ENCODE data around the gene VASN. TPM values are rescaled to one million over a fixed set of nuclear protein-coding genes. Genes with fewer than 3 reads are reported as not detected.
"Not testable (repeated sequence)": the region's sequence is repeated elsewhere in the genome, so short reads cannot be mapped to it uniquely, and the experiment has no call there.

Gene VASN
- total and polyA plus RNA-seq, 5 donors from 2014 or later = 0.14 to 0.57 TPM; not detected in 3

- ATAC-seq (ENCODE audit: low read depth in 2 of 2) = no peak
- DNase-seq = no peak
- Mint-ChIP-seq H3K27ac (no peak overlapping the region), H3K36me3 (no peaks in the 10 kb centered on the region), H3K27me3 (no peaks in the 10 kb centered on the region), H3K4me1 (peaks cover 0 to 8% (median 2%) of the 10 kb centered on the region in 4 donors), H3K9me3 (no peaks in the 10 kb centered on the region), H3K4me3 (no peak overlapping the region)
- H3K9me3 ChIP-seq (ENCODE audit: control insufficient read depth in 2 of 2, low read length in 2 of 2) = no peaks in the 10 kb centered on the region
- no peaks in the 10 kb centered on the region for H3K27me3 ChIP-seq (ENCODE audit: control insufficient read depth, insufficient read depth, low read length)
- H3K27ac ChIP-seq (ENCODE audit: insufficient read depth, low read length, poor library complexity, severe bottlenecking) = no peak overlapping the region
- H3K4me3 ChIP-seq (ENCODE audit: low read depth, low read length) = no peak overlapping the region
- H3K36me3 ChIP-seq (ENCODE audit: control insufficient read depth, insufficient read depth, low read length) = peaks cover 14% of the 10 kb centered on the region
- no peaks in the 10 kb centered on the region for H3K4me1 ChIP-seq (ENCODE audit: control insufficient read depth, insufficient read depth, low read length, poor library complexity, severe bottlenecking)
Observed at GRCh38 chr16:4339909-4340308, 31.7 kb upstream of the VASN start.

- Mint-ChIP-seq H3K27ac (no peak overlapping the region), H3K4me3 (no peak overlapping the region), H3K36me3 (no peaks in the 10 kb centered on the region), H3K9me3 (no peaks in the 10 kb centered on the region), H3K4me1 (peaks cover 0 to 11% (median 4%) of the 10 kb centered on the region in 4 donors), H3K27me3 (no peaks in the 10 kb centered on the region)
- Histone ChIP-seq H3K9me3 (ENCODE audit: control insufficient read depth in 2 of 2, low read length in 2 of 2) (no peaks in the 10 kb centered on the region), H3K27ac (ENCODE audit: insufficient read depth, low read length, poor library complexity, severe bottlenecking) (no peak overlapping the region), H3K36me3 (ENCODE audit: control insufficient read depth, insufficient read depth, low read length) (peaks cover 14% of the 10 kb centered on the region), H3K4me3 (ENCODE audit: low read depth, low read length) (no peak overlapping the region), H3K4me1 (ENCODE audit: control insufficient read depth, insufficient read depth, low read length, poor library complexity, severe bottlenecking) (no peaks in the 10 kb centered on the region), H3K27me3 (ENCODE audit: control insufficient read depth, insufficient read depth, low read length) (no peaks in the 10 kb centered on the region)
- no peak for ATAC-seq (ENCODE audit: low read depth in 2 of 2)
- DNase-seq = no peak
Observed at GRCh38 chr16:4340443-4340842, 31.2 kb upstream of the VASN start.

GRCh38 chr16:4341250-4341649 lies 30.4 kb upstream of the VASN start:
- H3K4me1 Mint-ChIP-seq = peaks cover 0 to 15% (median 7%) of the 10 kb centered on the region in 4 donors
- H3K4me3 Mint-ChIP-seq = no peak overlapping the region
- Histone ChIP-seq H3K27me3 (ENCODE audit: control insufficient read depth, insufficient read depth, low read length) (no peaks in the 10 kb centered on the region), H3K4me3 (ENCODE audit: low read depth, low read length) (no peak overlapping the region), H3K9me3 (ENCODE audit: control insufficient read depth in 2 of 2, low read length in 2 of 2) (no peaks in the 10 kb centered on the region), H3K27ac (ENCODE audit: insufficient read depth, low read length, poor library complexity, severe bottlenecking) (no peak overlapping the region), H3K36me3 (ENCODE audit: control insufficient read depth, insufficient read depth, low read length) (peaks cover 14% of the 10 kb centered on the region), H3K4me1 (ENCODE audit: control insufficient read depth, insufficient read depth, low read length, poor library complexity, severe bottlenecking) (no peaks in the 10 kb centered on the region)
- ATAC-seq (ENCODE audit: low read depth in 2 of 2) (no peak), DNase-seq (no peak)
- H3K27me3 Mint-ChIP-seq = no peaks in the 10 kb centered on the region
- H3K36me3 Mint-ChIP-seq = no peaks in the 10 kb centered on the region
- H3K27ac Mint-ChIP-seq = peak overlapping the region in 1 of 3 donors; percentile 9
- H3K9me3 Mint-ChIP-seq = no peaks in the 10 kb centered on the region

- Mint-ChIP-seq H3K36me3 (no peaks in the 10 kb centered on the region), H3K27me3 (no peaks in the 10 kb centered on the region), H3K9me3 (no peaks in the 10 kb centered on the region), H3K4me1 (peaks cover 0 to 27% (median 17%) of the 10 kb centered on the region in 4 donors), H3K4me3 (no peak overlapping the region), H3K27ac (peak overlapping the region in 2 of 3 donors; percentile 73 to 84)
- no peaks in the 10 kb centered on the region for H3K9me3 ChIP-seq (ENCODE audit: control insufficient read depth in 2 of 2, low read length in 2 of 2)
- no peak overlapping the region for H3K27ac ChIP-seq (ENCODE audit: insufficient read depth, low read length, poor library complexity, severe bottlenecking)
- H3K4me3 ChIP-seq (ENCODE audit: low read depth, low read length) = no peak overlapping the region
- peaks cover 3% of the 10 kb centered on the region for H3K4me1 ChIP-seq (ENCODE audit: control insufficient read depth, insufficient read depth, low read length, poor library complexity, severe bottlenecking)
- no peak for DNase-seq
- ATAC-seq (ENCODE audit: low read depth in 2 of 2) = no peak
- peaks cover 14% of the 10 kb centered on the region for H3K36me3 ChIP-seq (ENCODE audit: control insufficient read depth, insufficient read depth, low read length)
- H3K27me3 ChIP-seq (ENCODE audit: control insufficient read depth, insufficient read depth, low read length) = no peaks in the 10 kb centered on the region
Observed at GRCh38 chr16:4342866-4343744, 28.5 kb upstream of the VASN start.

GRCh38 chr16:4344300-4344982 lies 27.2 kb upstream of the VASN start:
- not testable (repeated sequence) for H3K4me1 ChIP-seq (ENCODE audit: control insufficient read depth, insufficient read depth, low read length, poor library complexity, severe bottlenecking); H3K4me3 Mint-ChIP-seq; H3K9me3 ChIP-seq (ENCODE audit: control insufficient read depth in 2 of 2, low read length in 2 of 2); H3K27me3 Mint-ChIP-seq; H3K36me3 Mint-ChIP-seq; H3K27ac Mint-ChIP-seq; H3K9me3 Mint-ChIP-seq; DNase-seq; H3K36me3 ChIP-seq (ENCODE audit: control insufficient read depth, insufficient read depth, low read length); ATAC-seq (ENCODE audit: low read depth in 2 of 2); H3K4me3 ChIP-seq (ENCODE audit: low read depth, low read length); H3K27me3 ChIP-seq (ENCODE audit: control insufficient read depth, insufficient read depth, low read length)
- peak overlapping the region; percentile 49 for H3K27ac ChIP-seq (ENCODE audit: insufficient read depth, low read length, poor library complexity, severe bottlenecking)
- H3K4me1 Mint-ChIP-seq = peaks cover 0 to 31% (median 21%) of the 10 kb centered on the region in 4 donors

GRCh38 chr16:4344983-4345835 lies 26.4 kb upstream of the VASN start:
- Mint-ChIP-seq H3K4me3 (peak overlapping the region in 1 of 4 donors; percentile 41), H3K4me1 (peaks cover 0 to 36% (median 21%) of the 10 kb centered on the region in 4 donors), H3K27ac (peak overlapping the region in 1 of 3 donors; percentile 43), H3K27me3 (no peaks in the 10 kb centered on the region), H3K36me3 (no peaks in the 10 kb centered on the region), H3K9me3 (no peaks in the 10 kb centered on the region)
- Histone ChIP-seq H3K4me1 (ENCODE audit: control insufficient read depth, insufficient read depth, low read length, poor library complexity, severe bottlenecking) (peaks cover 13% of the 10 kb centered on the region), H3K27me3 (ENCODE audit: control insufficient read depth, insufficient read depth, low read length) (no peaks in the 10 kb centered on the region), H3K36me3 (ENCODE audit: control insufficient read depth, insufficient read depth, low read length) (peaks cover 7% of the 10 kb centered on the region), H3K27ac (ENCODE audit: insufficient read depth, low read length, poor library complexity, severe bottlenecking) (no peak overlapping the region), H3K4me3 (ENCODE audit: low read depth, low read length) (no peak overlapping the region), H3K9me3 (ENCODE audit: control insufficient read depth in 2 of 2, low read length in 2 of 2) (no peaks in the 10 kb centered on the region)
- ATAC-seq (ENCODE audit: low read depth in 2 of 2) (no peak), DNase-seq (no peak)
